Cerebellar nuclear complex (tissue), 1 donor: ENCODE results near the gene TYW5.
"Not testable (repeated sequence)": the region's sequence is repeated elsewhere in the genome, so short reads cannot be mapped to it uniquely, and the experiment has no call there.

Experiments
- DNase-seq, 2 experiments: peaks; one replicate each; lab custom pipeline; 2025; lab: John Stamatoyannopoulos, UW

Gene TYW5

DNA sequence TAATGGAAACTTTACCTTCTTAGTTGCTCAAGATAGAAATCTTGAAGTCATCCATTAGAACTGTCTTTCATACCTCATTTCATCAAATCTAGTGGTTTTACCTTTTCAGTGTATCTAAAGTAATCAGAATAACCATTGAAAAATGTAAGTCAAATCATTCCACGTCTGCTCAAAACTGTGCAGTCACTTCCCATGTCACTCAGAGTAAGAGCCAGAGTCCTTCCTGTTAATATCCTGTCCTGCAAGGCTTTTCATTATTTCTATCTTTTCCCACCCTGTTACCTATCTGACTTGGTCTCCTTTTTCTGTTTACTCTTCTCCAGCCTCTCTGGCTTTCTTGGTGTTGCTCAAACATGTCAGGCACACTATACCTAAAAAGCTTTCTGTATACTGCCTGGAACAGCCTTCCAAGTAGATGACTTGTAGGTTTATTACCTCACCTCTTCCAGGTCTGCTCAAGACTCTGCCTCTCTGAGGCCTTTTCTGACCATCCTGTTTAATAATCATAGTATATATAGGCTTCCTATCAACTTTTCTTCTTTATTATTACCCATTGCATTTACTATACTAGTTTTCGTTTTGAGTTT is 40.8 kb downstream of the TYW5 start:
- no peak for DNase-seq

DNA sequence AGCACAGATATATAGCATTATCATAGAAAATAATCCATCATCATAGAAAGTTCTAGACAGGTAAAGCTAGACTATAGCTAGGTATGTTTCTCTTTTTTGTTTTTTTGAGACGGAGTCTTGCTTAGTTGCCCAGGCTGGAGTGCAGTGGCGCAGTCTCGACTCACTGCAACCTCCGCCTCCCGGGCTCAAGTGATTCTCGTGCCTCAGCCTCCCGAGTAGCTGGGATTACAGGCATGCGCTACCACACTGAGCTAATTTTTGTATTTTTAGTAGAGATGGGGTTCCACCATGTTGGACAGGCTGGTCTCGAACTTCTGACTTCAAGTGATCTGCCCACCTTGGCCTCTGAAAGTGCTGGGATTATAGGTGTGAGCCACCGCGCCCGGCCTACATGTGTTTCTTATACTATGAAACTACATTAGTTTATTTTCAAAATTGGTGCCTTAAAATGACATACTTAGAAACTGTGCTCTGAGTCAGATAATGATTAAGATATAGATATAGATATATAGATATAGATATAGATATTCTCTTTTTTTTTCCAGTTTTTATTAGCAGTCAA is 42.7 kb downstream of the TYW5 start:
- DNase-seq: not testable (repeated sequence)

DNA sequence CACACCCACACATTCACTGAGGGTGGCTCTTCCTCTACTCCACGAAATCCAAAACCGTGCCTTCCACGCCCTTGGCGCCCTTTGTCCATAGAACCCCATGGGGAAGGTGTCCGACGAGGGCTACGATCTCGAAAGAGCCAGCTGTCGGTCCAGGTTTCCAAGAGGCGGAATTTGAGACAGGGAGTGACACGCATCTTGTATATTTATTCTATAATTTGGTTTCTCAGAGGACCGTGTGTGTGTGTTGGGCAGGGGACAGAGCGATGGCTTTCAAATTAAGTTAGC is 43.5 kb downstream of the TYW5 start:
- DNase-seq: no peak

DNA sequence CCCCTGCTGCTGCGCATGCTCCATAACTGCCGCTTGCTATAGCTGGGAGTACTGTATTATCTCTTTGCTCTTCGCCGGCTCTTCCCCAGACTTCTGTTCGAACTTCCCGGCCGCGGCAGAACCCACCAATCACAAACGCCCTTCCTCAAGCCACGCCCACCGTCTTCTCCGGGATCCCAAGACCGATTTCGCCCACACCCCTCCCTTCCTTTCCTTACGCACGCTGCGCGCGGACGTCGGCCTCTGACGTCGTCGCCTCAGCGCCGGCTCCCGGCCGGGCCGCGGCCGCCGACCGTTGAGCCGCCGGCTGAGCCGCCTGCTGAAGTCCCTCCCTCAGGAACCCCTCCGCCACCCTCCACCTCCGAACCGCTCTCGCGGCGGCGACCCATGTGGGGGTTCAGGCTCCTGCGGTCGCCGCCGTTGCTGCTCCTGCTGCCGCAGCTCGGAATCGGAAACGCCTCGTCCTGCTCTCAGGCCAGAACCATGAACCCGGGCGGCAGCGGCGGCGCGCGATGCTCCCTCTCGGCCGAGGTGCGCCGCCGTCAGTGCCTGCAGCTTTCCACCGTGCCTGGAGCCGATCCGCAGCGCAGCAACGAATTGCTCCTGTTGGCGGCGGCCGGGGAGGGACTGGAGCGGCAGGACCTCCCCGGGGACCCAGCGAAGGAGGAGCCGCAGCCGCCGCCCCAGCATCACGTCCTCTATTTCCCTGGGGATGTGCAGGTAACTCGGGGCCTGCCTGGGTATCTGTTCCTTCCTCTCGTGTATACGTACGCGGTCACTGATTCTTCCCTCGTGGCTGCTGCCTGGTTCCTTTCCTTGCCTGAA is 44.0 kb downstream of the TYW5 start, which contains the start of gene C2orf69:
Gene C2orf69, plus strand, starts transcription at position 242 of the 825 bp plus-strand sequence. Its CDS starts 146 bp downstream, at position 388.
- DNase-seq: peak; percentile 63 to 89

DNA sequence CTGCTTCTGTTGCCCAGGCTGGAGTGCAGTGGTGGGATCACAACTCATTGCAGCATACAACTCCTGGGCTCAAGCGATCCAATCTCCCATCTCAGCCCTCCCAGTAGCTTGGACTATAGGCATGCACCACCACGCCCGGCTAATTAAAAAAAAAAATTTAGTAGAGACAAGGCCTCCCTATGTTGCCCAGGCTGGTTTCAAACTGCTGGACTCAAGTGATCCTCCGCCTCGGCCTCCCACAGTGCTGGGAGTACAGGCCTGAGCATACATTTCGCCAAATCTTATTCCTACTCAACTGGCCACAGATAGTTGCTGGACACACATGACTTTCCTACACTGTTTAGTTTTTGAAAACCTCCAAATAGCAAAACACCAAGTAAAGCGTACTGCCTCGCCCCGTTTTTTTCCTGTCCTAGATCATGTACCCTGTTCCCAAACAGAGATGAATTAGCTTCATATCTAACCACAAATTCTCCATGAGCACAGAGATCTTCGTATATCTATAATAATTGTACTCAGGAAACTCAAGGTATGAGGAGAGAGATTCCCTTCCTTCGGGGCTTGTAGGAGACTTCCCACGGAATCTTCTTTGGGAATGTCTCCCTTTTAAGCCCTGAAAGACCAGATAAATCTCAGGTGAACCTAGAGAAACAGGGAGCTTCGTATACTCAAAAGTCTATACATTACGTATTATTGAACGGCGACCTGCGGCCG is 44.8 kb downstream of the TYW5 start:
- no peak for DNase-seq

DNA sequence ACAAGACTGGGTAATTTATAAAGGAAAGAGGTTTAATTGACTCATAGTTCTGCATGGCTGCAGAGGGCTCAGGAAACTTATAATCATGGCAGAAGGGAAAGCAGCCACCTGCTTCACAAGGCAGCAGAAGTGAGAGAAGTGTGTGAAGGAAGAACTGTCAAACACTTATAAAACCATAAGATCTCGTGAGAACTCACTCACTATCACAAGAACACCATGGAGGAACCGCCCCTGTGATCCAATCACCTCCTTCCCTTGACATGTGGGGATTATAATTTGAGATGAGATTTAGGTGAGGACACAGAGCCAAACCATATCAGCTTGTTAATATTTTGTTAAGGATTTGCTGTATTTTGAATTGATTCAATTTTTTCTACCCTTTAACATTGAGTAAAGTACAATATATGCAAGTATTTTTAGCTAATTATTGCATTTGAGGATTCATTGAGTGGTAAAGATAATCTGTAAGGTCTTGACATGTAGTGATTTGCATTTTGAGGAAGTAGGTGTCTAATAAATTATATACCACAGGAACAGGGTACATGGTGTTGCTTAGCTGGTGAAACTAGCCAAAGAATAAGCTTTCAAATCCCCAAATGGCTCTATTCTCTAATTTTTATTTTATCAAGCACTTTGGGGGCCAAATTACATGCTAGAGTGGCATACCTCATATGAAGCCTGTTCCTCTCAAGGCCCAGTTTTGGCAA is 48.1 kb downstream of the TYW5 start:
- DNase-seq: no peak

DNA sequence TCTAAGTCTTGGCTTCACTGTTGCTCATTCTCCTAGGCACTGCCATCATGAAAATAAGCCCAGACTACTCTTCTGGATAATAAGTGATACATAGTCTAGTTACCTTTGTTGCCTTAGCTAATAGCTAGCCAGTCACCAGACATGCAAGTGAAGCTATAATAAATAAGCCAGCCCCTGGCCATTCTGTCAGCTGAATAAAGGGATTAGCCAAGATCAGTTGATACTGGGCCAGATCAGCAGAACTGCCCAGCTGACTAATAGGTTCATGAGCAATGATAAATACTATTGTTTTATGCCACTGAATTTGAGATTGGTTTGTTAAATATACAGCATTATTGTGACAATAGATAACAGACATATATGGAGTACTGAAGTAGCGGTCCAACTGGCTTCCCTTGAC is 52.2 kb downstream of the TYW5 start:
- DNase-seq: no peak

DNA sequence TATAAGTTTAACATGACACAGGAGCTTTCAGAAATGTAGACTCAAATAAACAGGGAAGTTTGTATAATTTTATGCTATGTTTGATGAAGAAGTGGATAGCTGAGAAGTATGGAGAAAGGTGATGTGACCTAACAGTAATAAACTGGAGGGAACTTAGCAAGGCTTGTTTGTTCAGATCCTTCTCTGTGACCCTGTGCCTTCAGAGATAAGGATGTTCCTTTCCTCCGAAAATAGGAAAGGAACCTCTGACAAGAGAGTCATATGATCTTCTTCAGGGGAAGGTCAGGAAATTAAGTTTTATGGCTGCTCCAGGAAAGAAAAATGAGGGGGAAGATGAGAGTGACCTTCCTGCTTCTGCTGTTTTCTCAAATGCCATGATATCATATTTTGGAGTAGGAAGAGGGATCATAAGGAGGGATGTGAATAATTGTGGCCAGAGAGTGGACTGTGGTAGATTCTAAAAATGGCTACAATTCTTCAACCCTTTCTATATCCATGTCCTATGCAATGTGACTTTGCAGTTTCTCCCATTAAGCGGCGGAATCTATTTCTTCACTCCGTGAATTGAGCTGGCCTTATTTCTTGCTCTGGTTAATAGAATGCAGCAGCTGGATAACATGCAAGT is 52.7 kb downstream of the TYW5 start:
- DNase-seq: no peak

DNA sequence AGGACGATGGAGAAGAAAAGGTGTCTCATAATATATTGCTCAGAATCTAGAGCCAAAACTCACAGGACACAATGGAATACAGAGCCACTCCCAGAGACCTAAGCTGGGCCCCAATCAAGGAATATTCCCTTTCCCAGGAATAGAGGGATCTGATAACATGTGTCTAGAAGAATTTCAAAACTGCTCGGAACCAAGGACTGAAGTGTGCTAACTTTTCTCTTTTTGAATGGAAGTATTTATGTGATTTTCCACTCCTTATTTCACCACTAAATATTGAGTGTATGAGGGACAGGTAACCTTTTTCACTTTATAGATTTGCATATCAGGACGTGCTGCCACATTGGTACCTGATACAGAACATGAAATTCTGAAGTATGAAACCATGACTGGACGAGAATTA is 53.3 kb downstream of the TYW5 start:
- DNase-seq: no peak

DNA sequence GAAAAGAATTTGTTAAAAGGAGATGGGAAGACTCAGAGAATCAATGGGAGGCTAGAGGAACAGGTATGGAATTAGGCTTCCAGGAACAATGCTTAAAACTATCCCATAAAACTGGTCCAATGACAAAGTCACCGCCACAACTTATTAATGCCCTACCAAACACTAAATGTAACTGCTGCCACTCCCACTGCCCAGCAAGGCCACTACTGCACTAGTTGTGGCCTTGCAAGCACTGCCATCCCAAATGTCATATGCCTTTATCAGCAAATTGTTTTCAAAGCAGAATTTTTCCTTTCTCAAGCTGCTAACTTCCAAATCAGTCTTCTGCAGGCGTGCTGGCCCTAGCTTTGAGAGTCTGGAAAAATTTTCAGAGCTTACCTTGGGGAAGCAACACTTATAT is 58.7 kb downstream of the TYW5 start:
- DNase-seq: no peak

DNA sequence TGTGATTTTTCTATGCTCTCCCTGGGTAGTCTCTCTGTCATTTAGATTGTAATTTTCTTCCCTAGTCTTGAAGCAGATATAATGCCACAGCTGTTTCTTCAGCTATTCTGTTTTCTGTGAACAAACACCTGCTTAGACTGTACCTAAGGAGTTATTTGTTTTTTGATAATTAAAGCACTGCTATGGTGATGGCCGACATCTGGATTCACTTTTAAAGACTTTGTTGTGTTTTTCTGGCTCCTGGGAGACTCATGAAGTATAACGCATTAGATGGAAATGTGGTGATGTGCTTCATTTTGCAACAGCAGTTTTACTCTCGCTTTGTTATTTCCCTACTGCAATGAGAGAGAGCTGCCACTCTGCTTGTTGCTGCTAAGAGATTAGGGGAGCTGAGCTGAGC is 59.9 kb downstream of the TYW5 start:
- DNase-seq: no peak

DNA sequence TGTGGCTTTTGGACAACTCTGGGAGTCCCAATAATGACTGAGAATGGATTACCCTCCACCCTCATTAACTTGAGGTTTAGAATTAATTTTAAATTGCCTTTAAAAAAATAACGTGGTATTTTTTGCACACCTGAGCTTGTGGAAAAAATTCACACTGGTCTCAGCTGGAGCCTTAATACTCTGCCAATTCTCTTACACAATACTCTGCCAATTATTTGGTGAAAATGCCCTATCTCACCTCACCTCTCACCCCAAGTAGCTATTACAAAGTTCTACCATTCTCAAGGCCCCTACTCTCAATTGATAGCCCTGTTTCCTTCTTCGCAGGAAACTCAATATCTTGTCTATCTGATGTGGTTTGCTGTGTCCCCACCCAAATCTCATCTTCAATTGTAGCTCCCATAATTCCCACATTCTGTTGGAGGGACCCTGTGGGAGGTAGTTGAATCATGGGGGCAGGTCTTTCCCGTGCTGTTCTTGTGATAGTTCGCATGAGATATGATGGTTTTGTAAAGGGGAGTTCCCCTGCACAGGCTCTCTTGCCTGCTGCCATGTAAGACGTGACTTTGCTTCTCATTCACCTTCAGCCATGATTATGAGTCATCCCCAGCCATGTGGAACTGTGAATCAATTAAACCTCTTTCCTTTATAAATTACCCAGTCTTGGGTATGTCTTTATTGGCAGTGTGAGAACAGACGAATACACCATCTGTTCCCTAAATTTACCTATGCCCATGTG is 71.6 kb downstream of the TYW5 start:
- no peak for DNase-seq

DNA sequence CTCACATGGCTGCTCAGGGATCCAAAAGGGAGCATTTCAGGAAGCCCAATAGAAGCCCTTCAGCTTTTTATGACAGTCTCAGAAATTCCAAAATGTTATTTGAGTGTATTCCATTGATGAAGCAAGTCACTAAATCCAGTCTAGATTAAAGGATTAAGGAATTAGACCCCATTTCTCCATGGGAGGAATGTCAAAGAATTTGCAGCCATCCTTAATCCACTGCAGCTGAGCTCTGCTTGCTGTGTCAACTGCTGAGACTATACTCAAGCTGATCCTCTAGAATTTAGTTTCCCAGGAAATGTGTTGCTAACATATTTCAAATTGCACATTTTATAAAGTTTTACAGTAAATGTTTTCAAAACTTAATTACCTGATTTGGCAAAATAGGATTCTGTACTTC is 72.6 kb downstream of the TYW5 start:
- DNase-seq: no peak
